GM12891 (cell line): ENCODE measurements around the gene FAM83F.

Experiments used
- PAX5 ChIP-seq: IDR thresholded peaks from 2 replicates; pipeline ENCODE4 v1.6.1; 2011; ENCODE audit warnings: low read length, moderate library complexity, mild to moderate bottlenecking; ENCODE audit not compliant: insufficient read depth, severe bottlenecking
- POLR2A ChIP-seq: IDR thresholded peaks from 2 replicates; pipeline ENCODE4 v1.6.1; 2011; ENCODE audit warnings: low read depth, low read length, control low read depth
- POLR2AphosphoS5 ChIP-seq: IDR thresholded peaks from 2 replicates; pipeline ENCODE4 v1.6.1; 2011; ENCODE audit warnings: low read depth, low read length, control low read depth
- TAF1 ChIP-seq: IDR thresholded peaks from 2 replicates; pipeline ENCODE4 v1.6.1; 2011; ENCODE audit warnings: low read depth, low read length, control low read depth

DNA sequence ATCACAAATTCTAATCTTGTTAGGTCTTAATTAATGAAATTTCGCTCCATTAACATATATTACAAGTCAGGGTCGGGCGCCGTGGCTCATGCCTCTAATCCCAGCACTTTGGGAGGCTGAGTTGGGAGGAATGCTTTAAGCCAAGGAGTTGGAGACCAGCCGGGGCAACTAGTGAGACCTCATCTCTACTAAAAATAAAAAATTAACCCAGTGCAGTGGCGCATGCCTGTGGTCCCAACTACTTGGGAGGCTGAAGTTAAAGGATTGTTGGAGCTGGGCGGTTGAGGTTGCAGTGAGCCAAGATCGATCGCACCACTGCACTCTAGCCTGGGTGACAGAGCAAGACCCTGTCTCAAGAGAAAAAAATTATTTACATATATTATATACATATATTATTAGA lies 32.7 kb upstream of the FAM83F start:
- no peak for TF ChIP-seq POLR2A
- no peak for TF ChIP-seq POLR2AphosphoS5
- no peak for TF ChIP-seq TAF1
- no peak for TF ChIP-seq PAX5
